SK-N-SH (cell line): ENCODE results near the gene DSTN.

Experiments
- TAF1 ChIP-seq: IDR thresholded peaks from 2 replicates; pipeline ENCODE4 v1.6.1; 2012; ENCODE audit warnings: low read depth, mild to moderate bottlenecking, low read length, moderate library complexity, borderline replicate concordance
- TF ChIP-seq, protein P1 (sequence below): fragments of 200-600 bp; sonication (generic); IDR thresholded peaks from 2 replicates; pipeline ENCODE4 v1.6.1; 2017; ENCODE audit warnings: antibody characterized with exemption, mild to moderate bottlenecking, moderate library complexity

DNA sequence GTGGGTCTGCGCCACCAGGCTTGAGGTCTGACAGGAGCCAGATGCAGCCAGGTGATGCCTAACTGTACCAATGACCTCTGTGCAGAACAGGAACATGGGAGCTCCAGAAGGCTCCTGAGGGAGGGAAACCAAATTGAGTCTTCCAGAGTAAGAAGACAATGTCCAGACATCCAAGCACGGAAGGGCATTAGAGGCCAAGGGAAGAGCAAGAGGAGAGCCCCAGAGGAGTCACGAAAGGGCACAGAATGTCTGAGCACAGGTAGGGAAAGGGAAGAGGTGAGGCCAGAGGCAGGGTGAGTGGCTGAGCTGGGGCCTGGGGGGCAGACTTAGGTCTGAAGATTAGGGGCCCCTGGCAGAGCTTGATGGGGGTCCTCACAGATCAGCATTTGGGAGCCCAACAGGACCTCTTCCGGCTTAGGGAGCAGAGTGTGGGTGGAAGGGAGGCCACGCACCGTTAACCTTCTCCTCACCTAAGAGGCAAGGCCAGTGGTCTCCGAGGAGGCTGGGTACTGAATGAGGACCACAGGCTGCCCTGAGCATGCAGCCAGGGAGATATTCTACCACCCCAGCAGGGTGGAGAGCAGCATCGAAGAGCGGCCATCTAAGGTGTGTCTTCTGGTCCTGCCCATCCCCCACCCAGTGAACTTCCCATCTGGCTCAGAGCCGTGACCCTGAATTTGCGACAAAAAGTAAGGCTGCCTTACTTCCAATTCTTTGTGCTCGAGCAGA lies 70.4 kb downstream of the DSTN start:
- TF ChIP-seq, protein P1, sequence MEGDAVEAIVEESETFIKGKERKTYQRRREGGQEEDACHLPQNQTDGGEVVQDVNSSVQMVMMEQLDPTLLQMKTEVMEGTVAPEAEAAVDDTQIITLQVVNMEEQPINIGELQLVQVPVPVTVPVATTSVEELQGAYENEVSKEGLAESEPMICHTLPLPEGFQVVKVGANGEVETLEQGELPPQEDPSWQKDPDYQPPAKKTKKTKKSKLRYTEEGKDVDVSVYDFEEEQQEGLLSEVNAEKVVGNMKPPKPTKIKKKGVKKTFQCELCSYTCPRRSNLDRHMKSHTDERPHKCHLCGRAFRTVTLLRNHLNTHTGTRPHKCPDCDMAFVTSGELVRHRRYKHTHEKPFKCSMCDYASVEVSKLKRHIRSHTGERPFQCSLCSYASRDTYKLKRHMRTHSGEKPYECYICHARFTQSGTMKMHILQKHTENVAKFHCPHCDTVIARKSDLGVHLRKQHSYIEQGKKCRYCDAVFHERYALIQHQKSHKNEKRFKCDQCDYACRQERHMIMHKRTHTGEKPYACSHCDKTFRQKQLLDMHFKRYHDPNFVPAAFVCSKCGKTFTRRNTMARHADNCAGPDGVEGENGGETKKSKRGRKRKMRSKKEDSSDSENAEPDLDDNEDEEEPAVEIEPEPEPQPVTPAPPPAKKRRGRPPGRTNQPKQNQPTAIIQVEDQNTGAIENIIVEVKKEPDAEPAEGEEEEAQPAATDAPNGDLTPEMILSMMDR: no peak
- TF ChIP-seq TAF1: no peak
